HG03064 (cell line): ENCODE data around the gene COL5A1.

Experiments used
- ATAC-seq: cut with Tn5 transposase; IDR thresholded peaks from one replicate; pipeline ENCODE4 v1.9.1; 2021; ENCODE audit warnings: low read depth; ENCODE audit not compliant: unreplicated experiment

The COL5A1 gene

GRCh38 chr9:134883040-134883782 lies 241.6 kb downstream of the COL5A1 start:
- no peak for ATAC-seq

- no peak for ATAC-seq
Observed at GRCh38 chr9:134884492-134884891, 242.9 kb downstream of the COL5A1 start.

- ATAC-seq, result no peak
Observed at GRCh38 chr9:134885001-134885678, 243.5 kb downstream of the COL5A1 start.

- ATAC-seq, result no peak
Observed at GRCh38 chr9:134885679-134886412, 244.2 kb downstream of the COL5A1 start.

- no peak for ATAC-seq
Observed at GRCh38 chr9:134886413-134886913, 244.9 kb downstream of the COL5A1 start.

GRCh38 chr9:134887219-134887618 lies 245.6 kb downstream of the COL5A1 start:
- no peak for ATAC-seq

GRCh38 chr9:134887686-134888602 lies 246.3 kb downstream of the COL5A1 start:
- ATAC-seq, result no peak

GRCh38 chr9:134888603-134889190 lies 247.1 kb downstream of the COL5A1 start:
- ATAC-seq, result no peak

GRCh38 chr9:134889386-134890154 lies 248.0 kb downstream of the COL5A1 start:
- ATAC-seq, result no peak

- no peak for ATAC-seq
Observed at GRCh38 chr9:134890155-134890495, 248.5 kb downstream of the COL5A1 start.

GRCh38 chr9:134891053-134891452 lies 249.4 kb downstream of the COL5A1 start:
- no peak for ATAC-seq

GRCh38 chr9:134891713-134892112 lies 250.1 kb downstream of the COL5A1 start:
- no peak for ATAC-seq

- no peak for ATAC-seq
Observed at GRCh38 chr9:134892221-134892620, 250.6 kb downstream of the COL5A1 start.

- ATAC-seq, result no peak
Observed at GRCh38 chr9:134892820-134893420, 251.3 kb downstream of the COL5A1 start.
